GM21367 (cell line): Measurements from ENCODE around the gene NCOA5.

Source experiments
- ATAC-seq: cut with Tn5 transposase; IDR thresholded peaks from one replicate; pipeline ENCODE4 v1.9.1; 2021; ENCODE audit not compliant: unreplicated experiment

Gene NCOA5

DNA sequence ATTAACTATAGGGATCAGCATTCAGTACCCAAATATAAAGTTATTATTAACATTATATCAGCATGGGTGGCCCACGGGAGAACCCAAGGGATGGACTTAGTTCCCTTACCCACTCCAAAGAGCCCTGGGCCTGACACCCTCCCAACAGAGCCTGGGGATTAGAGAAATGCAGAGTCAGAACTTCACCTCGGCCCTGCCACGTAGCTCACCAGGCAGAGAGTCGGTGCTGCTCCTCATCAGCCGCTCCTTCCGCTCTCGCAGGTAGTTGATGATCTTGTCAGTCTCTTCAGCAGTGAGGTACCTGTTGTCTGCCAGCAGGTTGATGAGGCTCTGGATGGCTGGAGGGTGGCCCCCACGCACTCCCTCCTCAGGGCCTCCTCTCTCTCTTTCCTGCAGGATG lies 26.6 kb downstream of the NCOA5 start:
- ATAC-seq: no peak

DNA sequence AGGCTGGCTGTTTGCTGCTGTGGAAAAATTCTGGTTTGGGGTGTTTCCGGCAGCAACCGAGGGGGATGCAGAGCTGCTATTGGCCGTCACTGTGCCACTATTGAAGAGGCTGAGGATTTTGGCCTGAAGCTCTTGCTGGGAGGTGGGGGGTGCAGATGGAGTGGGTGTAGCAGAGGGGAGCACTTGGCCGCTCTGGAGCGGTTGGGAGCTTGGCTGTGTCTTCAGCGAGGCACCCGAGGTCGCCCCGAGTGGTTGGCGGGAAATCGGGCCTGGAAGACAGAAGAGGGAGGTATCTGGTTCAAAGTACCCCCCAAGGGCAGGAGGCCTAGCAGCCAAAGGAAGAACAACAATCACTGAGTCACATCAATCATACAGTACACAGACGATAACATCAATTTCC lies 27.1 kb downstream of the NCOA5 start:
- no peak for ATAC-seq

DNA sequence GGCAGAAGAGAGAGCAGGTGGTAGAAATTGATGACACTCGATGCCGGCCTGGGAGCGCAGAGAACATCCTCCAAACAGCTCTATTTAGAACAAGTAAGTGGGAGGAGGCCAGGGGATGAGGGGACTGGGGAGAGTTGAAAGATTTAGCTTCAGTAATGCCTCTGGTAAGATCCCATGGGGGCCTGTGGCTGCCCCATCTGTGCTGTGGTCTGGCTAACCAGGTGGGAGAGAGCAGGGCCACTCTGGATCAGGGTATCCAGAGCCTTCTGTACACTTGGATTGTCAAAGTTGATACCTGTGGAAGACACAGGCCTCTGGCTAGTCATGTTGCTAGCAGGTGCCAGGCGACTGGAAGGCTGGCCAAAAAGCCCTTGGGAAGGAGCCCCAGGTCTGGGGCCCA lies 27.6 kb downstream of the NCOA5 start:
- no peak for ATAC-seq

DNA sequence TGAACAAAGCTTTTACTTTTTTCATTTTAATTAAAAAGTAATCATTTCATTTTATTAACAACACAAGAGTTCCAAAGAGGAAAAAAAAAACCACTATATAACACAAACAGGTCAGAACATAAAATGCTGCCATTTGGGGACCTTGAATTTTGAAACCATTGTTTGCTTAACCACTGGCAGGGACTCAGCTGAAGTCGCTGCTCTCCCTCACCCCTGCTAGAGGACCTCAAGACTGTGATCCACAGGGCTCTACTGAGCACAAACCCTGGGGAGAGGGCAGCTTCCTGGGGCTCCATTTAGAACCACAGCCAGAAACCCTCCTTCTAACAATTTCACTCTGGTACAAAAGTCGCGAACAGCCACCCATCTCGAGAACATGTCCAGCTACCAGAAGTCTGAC lies 28.8 kb downstream of the NCOA5 start:
- ATAC-seq: no peak

DNA sequence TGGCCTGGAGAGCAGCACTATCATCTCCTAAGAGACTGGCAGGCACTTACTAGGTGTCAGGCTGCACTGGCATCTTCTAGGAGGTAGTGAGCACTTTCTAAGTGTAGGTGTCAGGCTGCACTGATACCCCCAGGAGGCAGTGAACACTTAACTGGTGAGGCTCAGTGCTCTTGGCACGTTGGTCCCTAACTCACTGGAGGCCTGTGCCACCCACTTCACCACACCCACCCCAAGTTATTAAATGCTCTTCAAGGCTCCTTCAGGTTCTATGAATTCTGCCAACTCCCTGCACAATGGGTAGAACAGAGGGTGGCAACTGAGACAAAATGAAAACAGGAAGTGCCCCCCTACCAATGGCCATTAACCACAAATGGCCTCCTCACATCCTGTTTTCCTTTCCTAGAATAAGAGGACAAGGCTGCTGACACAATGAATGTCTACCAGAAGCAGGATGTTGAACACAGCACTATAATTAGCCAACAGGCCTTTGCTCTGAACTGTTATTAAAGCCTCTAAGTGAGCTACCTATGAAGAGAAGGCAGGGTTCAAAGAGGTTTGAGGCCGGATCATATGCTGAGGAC lies 29.4 kb downstream of the NCOA5 start:
- no peak for ATAC-seq

GRCh38 chr20:46058599-46059281 lies 31.0 kb downstream of the NCOA5 start:
- no peak for ATAC-seq

DNA sequence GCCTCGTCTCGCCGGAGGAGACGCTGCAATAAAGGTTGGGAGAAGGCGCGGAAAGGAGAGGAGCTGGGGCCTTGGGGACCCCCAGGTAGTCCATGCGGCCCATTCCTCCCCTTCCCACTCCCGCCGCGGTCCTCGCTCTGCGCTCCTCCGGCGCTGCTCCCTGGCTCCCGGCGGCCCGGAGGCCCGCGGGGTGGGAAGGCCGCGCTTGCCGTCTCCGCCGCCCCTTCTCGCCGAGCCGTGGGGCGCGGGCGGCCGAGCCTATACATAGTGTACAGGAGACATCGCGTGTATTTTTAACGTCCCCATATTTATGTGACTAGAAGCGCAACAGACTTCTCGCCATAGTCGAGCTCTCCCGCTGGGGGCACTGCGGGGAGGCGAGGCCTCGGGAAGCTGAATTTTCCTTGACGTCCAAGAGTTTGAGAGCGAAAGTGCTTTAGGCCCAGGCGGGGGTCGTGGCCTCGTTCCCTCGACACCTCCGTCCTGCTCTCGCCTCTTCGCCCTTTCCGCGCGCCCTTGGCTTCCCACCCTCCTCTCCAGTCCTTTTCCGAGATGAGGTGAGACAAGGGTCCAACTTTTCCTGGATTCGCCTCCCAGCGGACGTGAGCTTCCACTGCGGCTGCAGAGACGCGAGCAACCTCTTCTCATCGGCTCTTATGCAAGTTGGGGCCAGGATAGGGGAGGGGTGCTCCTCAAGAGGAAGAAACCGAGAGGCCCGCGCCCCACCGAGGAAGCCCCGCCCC lies 31.7 kb downstream of the NCOA5 start:
- no peak for ATAC-seq

DNA sequence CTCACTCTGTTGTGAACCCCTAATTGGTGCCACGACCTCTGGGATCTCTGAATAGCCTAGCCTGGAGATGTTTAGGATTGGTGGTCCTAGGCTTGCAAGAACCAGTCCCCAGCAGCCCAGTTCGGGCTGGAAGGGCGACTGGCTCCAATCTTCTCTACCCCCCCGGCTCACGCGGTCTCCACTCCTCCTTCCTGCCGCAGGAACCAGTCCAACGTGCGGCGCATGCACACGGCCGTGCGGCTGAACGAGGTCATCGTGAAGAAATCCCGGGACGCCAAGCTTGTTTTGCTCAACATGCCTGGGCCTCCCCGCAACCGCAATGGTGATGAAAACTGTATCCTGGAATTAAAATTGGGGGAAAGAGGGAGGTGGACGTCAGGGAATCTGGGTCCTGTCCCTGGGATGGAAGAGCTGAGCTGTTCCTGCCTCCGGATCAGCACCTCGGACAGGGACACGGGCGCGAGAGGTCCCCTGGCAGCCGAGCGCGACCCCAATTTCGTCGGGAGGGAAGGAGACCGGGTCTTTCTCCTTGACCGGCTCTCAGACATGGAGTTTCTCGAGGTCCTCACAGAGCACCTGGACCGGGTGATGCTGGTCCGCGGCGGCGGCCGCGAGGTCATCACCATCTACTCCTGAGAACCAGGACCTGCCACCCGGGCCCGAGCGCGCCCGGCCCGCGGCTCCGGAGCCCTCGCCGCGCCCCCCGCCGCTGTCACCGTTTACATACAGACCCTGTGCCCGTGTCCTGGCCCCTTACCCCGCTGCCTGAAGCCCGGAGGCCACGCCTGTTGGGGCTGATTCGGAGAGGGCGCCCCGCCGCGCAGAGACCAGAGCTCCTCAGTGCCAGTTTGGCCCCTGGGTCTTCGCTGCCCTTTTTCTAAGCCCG lies 32.5 kb downstream of the NCOA5 start:
- no peak for ATAC-seq

DNA sequence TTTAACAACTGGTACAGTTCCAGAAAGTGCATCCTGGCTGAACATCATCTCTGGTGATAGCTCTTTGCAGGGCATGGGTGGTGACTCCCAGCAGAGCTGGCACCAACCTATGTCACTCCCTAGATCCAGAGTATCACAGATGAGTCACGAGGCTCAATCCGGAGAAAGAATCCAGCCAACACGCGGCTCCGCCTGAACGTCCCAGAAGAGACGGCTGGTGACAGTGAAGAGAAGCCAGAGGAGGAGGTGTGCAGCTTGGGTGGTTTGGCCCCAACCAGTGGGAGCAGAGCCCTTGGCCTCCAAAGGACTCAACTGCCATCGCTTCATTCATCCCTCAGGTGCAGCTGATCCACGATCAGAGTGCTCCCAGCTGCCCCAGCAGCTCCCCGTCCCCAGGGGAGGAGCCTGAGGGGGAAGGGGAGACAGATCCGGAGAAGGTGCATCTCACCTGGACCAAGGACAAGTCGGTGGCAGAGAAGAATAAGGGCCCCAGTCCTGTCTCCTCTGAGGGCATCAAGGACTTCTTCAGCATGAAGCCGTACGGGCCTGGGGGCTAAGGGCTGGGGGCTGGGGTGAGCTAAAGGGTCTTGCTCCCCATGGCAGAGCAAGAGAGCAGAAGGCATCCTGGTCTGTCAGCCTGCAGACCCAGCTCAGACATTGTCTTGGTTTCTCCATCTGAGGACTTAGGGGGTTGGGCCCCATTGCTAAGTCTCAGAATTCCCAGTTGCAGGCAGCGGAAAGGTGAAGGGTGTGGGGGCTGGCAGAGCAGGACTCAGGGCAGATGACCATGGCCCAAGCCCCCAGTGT lies 33.5 kb downstream of the NCOA5 start:
- no peak for ATAC-seq

DNA sequence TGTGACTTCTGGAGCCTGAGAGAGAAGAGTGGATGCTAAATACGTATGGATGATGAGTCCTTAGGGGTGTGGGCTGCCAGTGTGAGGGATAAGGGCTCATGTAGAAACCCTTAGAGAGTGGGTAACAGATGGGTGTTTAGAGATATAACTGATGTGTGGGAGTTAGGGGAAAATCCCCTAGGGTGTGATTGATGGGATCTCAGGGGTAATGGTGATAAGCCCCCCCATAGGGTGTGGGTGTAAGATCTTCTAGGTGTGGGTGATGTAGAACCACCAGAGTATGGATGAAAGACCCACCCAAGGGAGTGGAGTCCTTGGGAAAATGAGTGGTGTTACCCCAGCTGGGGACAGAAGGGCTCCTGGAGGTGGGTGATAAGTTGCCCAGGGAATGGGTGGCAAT lies 34.5 kb downstream of the NCOA5 start:
- no peak for ATAC-seq

DNA sequence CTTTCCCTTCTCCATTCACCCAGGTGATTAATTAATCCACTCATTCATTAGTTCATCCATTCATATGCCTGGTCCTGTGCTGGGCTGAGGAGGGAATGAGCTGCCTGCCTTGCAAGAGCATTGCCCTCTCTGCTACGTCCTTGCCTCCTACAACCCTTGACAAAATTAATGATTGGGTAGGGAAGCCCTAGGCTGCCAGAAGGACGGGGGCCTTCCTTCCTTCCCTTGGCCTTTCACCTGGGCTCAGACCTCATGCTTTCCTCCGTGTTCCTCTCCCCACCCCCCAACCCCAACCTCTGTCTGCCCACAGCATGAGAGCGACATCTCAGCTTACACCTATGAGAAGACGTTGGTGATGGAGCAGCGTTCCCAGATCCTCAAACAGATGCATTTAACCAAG lies 35.2 kb downstream of the NCOA5 start:
- ATAC-seq: no peak

DNA sequence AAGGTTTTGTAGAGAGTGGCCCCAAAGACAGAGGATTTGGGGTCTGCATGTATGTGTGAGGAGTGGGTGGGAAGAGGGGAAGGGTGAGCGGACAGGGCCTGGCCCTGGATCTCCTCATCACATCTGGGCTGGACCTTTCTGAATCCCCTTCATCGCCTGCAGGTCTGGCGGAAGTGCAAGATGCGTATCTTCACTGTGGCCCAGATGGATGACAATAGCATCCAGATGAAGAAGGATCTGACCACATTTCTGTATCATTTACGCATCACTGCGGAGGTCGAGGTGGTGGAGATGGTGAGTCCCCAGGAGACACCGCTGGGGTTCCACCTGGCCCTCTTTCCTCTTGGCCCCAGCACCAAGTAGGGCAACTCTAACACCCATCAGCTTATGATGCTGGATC lies 36.3 kb downstream of the NCOA5 start:
- no peak for ATAC-seq

DNA sequence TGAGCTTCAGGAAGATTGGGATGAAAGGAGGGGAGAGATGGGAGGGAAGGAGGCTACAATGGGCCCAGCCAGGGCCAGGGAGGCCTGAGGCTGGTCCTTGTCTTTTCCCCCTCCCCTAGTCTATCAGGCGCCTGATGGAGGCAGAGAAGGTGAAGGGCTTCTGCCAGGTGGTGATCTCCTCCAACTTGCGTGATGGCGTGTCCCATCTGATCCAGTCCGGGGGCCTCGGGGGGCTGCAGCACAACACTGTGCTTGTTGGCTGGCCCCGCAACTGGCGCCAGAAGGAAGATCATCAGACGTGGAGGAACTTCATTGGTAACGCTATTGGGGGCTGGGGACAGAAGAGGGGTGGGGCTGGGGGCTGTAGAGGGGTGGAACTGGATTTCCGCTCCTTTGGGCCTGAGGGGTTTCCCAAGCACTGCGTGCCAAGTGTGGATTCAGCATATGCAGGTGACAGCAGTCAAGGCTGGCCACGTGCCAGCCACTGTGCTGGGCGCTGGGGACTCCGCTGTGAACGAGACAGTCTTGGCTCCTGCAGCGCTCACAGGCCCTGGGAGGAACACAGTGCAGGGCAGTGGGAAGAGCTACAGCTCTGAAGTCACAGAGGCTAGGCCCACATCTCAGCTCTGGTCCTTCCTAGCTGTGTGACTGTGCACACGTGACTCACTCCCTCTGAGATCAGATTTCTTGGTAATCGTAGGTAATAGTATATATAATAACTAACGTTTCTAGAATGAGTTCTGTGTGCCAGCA lies 38.0 kb downstream of the NCOA5 start:
- no peak for ATAC-seq

GRCh38 chr20:46050885-46051284 lies 38.9 kb downstream of the NCOA5 start:
- no peak for ATAC-seq

GRCh38 chr20:46050444-46050843 lies 39.3 kb downstream of the NCOA5 start:
- ATAC-seq: no peak

- no peak for ATAC-seq
Observed at GRCh38 chr20:46049815-46050214, 39.9 kb downstream of the NCOA5 start.

- no peak for ATAC-seq
Observed at GRCh38 chr20:46049190-46049589, 40.6 kb downstream of the NCOA5 start.

GRCh38 chr20:46047821-46048220 lies 41.9 kb downstream of the NCOA5 start:
- no peak for ATAC-seq

DNA sequence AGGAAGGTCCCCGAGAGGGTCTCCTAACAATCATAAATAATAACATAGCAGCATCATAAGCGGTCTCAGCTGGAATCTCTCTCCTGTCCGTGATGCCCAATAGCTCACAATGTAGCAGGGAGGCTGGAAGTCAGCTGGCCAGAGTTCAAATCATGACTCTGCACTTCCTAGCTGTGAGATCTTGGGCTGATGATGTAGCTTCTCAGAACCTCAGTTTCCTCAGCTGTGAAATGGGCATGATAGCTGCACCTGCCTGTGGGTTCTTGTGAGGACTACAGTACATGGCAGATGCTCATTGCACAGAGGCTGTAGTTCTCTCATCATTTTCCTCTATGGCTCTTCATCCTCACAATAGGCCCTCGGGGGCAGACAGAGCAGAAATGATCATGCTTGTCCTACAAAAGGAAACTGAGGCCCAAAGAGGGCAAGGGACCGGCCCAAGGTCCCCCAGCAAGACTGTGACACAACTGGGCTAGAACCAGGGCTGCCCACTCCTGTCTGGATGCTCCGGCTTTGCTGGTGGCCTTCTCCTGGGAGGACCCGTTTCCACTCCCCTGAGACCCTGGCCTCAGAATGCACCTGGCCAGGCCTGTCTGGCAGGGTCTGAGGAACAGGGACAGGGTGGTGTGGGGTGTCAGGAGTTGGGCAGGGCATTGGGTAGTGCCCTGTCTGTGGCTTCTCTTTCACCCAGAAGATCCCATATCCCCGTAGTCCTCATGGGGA lies 43.0 kb downstream of the NCOA5 start:
- ATAC-seq: no peak
